BLaER1 treated with 17β-estradiol and CSF1 and Interleukin-3, amounts not matched to agents 10 nM and 100 nM (cell line): ENCODE results near the gene NTM.

ENCODE experiments used
- H3K27ac ChIP-seq, 11 experiments: shearing (Covaris generic); formaldehyde crosslinking; 2 replicates each; pipeline ENCODE4 v1.8.1; 2022
- H3K27me3 ChIP-seq, 11 experiments: shearing (Covaris generic); formaldehyde crosslinking; 2 replicates each; pipeline ENCODE4 v1.8.1; 2022
- H3K36me3 ChIP-seq, 11 experiments: shearing (Covaris generic); formaldehyde crosslinking; 2 replicates each; pipeline ENCODE4 v1.8.1; 2022
- H3K4me1 ChIP-seq, 10 experiments: shearing (Covaris generic); formaldehyde crosslinking; 2 replicates each; pipeline ENCODE4 v1.8.1; 2022
- H3K4me2 ChIP-seq, 11 experiments: shearing (Covaris generic); formaldehyde crosslinking; 2 replicates each; pipeline ENCODE4 v1.8.1; 2022
- H3K4me3 ChIP-seq, 10 experiments: shearing (Covaris generic); formaldehyde crosslinking; 2 replicates each; pipeline ENCODE4 v1.8.1; 2022
- H3K9ac ChIP-seq, 11 experiments: shearing (Covaris generic); formaldehyde crosslinking; 2 replicates each; pipeline ENCODE4 v1.8.1; 2022
- H3K9me3 ChIP-seq, 11 experiments: shearing (Covaris generic); formaldehyde crosslinking; replicated peaks in 1 of 11; 2 replicates each; pipeline ENCODE4 v1.8.1; 2022
- H4K20me1 ChIP-seq, 11 experiments: shearing (Covaris generic); formaldehyde crosslinking; 2 replicates each; pipeline ENCODE4 v1.8.1; 2022
- Cebpa-rat ChIP-seq, 11 experiments: shearing (Covaris generic); IDR thresholded peaks; 2 replicates each; pipeline ENCODE4 v1.8.1; 2022

The NTM gene

DNA sequence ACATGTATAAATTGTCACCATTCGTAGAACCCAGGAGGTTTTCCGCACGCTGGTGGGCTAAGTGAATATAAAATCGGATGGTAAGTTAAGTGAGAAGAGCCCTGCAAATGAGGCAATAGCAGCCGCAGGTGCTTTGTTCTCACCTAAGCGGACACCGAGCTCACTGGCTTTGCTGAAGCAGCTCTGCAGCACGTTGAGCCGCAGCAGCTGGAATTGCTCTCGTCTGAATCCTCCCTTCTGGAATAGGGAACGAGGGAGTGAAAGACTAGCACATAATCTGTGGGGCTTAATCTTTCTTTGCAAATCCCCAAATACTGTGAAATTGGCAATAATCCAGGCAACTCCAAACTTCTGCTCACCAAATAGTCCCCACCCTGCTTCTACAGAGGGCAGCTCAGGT is 488.1 kb downstream of the NTM start:
- peaks cover 0 to 9% (median 2%) of the 10 kb centered on the region in 10 experiments; a peak in 6 of 20 replicates for H3K4me1 ChIP-seq
- TF ChIP-seq Cebpa-rat (IDR thresholded peaks at IDR 0.05) = no peak

DNA sequence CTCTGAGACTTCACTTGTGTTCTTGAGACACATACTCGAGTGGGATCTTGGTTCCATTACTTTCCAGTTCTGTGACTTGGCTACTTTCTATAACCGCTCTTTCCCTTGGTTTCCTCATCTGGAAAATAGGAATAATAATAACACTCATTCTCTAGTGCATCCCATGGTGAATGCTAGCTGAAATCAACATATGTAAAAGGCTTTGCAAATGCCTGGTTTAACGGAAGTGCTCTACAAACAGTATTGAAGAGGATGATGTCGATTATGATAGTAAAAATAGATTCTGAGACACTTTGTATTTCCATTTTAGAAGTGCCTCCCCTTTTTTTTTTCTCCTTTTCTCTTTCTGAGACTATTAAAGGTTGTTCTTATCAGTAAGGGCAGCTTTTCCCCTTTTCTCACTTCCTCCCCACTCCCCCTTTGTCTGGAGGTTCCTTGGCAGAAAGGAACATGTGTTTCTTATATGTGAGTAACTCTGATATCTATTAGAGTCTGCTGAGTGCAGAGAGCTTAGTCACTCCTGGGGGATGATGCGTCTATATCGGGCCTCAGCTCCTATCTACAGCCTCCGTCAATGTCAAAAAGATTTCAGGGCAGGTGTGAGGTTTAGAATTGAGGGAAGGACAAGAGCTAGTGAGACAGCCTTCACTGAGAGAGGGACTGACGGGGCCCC is 489.3 kb downstream of the NTM start:
- no peaks in the 10 kb centered on the region for H3K9me3 ChIP-seq
- no peak for TF ChIP-seq Cebpa-rat (IDR thresholded peaks at IDR 0.05)
- no peaks in the 10 kb centered on the region for H3K27me3 ChIP-seq

More for the DNA sequence above, 488.1 kb downstream of the NTM start:
- no peak overlapping the region for H3K4me3 ChIP-seq
- no peaks in the 10 kb centered on the region for H3K9me3 ChIP-seq
- no peak overlapping the region for H3K9ac ChIP-seq
- H3K27me3 ChIP-seq = no peaks in the 10 kb centered on the region
- H3K4me2 ChIP-seq = no peak overlapping the region
- no peaks in the 10 kb centered on the region for H3K36me3 ChIP-seq
- no peak overlapping the region for H3K27ac ChIP-seq
- H4K20me1 ChIP-seq = no peaks in the 10 kb centered on the region

DNA sequence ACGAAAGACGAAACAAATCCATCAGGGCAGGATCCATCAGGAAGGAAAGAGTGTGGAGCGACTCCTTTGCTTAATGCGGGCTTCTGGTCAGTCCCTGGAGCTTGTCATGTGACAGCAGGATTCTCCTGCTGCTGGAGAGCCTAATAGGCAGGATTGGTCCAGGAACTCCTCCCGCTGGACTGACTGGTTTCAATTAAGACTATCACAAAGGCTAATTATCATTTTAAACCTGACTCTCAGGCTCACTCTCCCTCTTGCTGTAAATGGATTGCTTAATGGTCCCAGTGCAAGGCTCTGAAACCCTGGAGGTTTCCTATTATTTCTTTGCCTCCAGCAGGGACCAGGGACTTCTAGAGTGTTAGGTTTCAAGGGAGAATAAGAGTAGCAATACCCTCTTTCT is 493.8 kb downstream of the NTM start:
- Histone ChIP-seq H3K9me3 (no peaks in the 10 kb centered on the region), H3K4me3 (no peak overlapping the region), H4K20me1 (no peaks in the 10 kb centered on the region), H3K27me3 (no peaks in the 10 kb centered on the region), H3K9ac (no peak overlapping the region), H3K4me2 (no peak overlapping the region), H3K4me1 (peaks cover 4 to 19% (median 10%) of the 10 kb centered on the region in 10 experiments; a peak in 16 of 20 replicates), H3K27ac (no peak overlapping the region), H3K36me3 (no peaks in the 10 kb centered on the region)
- no peak for TF ChIP-seq Cebpa-rat (IDR thresholded peaks at IDR 0.05)

More for the DNA sequence above, 489.3 kb downstream of the NTM start:
- Histone ChIP-seq H3K4me1 (peaks cover 0 to 9% (median 2%) of the 10 kb centered on the region in 10 experiments; a peak in 6 of 20 replicates), H3K9ac (no peak overlapping the region), H3K27ac (no peak overlapping the region), H3K4me2 (peak overlapping the region in 3 of 11 experiments; percentile 1 to 20 (median 15); a peak in 2 of 22 replicates), H3K4me3 (no peak overlapping the region), H4K20me1 (no peaks in the 10 kb centered on the region), H3K36me3 (no peaks in the 10 kb centered on the region)

DNA sequence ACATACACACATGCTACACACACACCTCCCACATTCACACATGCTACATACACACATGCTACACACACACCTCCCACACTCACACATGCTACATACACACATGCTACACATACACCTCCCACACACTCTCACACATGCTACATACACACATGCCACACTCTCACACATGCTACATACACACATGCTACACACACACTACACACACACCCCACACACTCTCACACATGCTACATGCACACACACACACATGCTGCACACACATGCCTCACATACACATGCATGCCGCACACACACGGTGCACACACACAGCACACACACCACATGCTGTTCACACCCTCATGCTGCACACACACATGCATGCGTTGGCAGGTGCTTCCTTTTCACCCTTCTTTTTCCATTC is 495.4 kb downstream of the NTM start:
- Histone ChIP-seq H3K4me3 (no peak overlapping the region), H3K4me2 (peak overlapping the region in 4 of 11 experiments; percentile 36 to 49 (median 44); a peak in 7 of 22 replicates), H3K9ac (no peak overlapping the region), H3K9me3 (no peaks in the 10 kb centered on the region), H3K27me3 (no peaks in the 10 kb centered on the region), H3K36me3 (no peaks in the 10 kb centered on the region), H3K27ac (no peak overlapping the region), H3K4me1 (peaks cover 0 to 14% (median 8%) of the 10 kb centered on the region in 10 experiments; a peak in 15 of 20 replicates), H4K20me1 (no peaks in the 10 kb centered on the region)
- TF ChIP-seq Cebpa-rat (IDR thresholded peaks at IDR 0.05) = no peak

DNA sequence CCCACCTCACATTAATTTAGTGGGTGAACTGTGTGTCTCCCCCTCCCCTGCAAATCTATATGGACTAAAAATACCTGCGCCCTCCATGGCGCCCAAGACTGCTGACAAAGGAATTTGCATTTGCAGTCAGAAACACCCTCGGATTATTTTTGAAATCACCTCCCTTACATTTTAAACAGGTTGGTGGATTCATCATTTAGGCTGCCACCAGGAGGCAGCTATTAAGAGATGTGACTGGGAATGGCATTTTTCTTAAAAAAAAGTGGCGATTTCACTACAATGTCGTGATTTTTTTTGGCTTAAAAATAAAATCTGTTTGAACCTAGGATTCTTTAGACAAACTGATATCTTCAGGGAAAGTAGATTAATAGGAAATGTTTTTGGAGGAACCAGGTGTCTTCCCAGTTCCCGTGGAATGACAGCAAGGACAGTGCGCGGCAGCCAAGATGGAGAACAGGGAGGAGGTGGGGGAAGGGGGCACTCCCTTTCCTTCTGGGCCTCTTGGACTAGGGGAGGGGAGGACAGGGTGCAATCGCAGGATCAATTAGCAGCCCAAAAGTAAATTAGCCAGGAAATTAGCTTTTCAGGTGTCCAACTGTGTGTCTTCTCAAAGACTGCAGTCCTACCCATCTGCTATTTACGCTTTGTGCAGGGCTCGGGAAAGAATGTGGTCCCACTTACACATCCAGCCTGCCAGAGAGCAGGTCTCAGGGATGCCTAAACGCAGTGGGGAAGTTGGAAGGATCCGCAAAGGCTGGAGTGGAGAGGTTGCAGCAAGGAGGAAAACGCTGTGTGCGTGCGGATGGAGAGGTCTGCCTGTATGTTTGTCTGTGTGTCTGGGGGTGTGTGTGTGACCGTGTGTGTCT is 496.4 kb downstream of the NTM start:
- H3K4me3 ChIP-seq = no peak overlapping the region
- H3K4me1 ChIP-seq = peaks cover 0 to 14% (median 8%) of the 10 kb centered on the region in 10 experiments; a peak in 15 of 20 replicates
- H3K36me3 ChIP-seq = no peaks in the 10 kb centered on the region
- H3K4me2 ChIP-seq = peak overlapping the region in 4 of 11 experiments; percentile 36 to 49 (median 44); a peak in 7 of 22 replicates
- TF ChIP-seq Cebpa-rat (IDR thresholded peaks at IDR 0.05) = no peak
- no peaks in the 10 kb centered on the region for H3K27me3 ChIP-seq
- H3K27ac ChIP-seq = no peak overlapping the region
- no peaks in the 10 kb centered on the region for H3K9me3 ChIP-seq
- H3K9ac ChIP-seq = no peak overlapping the region
- no peaks in the 10 kb centered on the region for H4K20me1 ChIP-seq

DNA sequence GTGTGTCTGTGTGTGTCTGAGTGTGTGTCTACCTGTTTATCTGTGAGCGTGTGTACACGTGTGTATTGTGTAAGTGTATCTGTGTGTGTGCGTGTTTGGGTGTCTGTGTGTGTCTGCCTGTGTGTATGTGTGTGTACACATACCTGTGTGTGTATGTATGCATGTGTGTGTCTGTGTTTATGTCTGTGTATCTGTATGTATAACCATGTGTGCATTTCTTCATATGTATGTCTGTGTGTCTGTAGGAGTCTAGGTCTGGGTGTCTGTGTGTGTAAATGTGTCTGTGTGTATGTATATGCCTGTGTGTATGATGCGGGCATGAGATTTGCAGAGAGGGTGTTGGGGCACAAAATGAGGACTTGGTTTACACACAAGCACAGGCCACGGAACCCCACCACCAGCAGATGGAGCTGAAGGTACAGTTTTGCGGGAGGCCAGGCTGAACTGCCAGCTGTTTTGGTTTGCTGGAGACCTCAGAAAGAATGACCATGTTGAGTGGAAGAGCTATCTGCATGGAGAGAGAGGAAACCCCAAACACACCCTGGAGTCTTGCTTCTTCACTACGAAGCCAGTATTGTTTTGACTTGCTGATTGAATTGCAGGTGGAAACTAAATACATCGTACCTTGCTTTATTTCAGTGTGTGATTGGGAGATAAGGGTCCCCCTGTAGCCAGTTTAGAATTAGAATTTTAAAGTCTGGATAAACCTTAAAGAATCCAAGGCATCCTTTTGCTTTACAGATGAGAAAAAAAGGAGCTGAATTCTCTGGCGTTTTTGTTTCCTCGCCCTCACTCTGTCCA is 497.2 kb downstream of the NTM start:
- H3K9me3 ChIP-seq = no peaks in the 10 kb centered on the region
- H3K4me1 ChIP-seq = peaks cover 0 to 14% (median 8%) of the 10 kb centered on the region in 10 experiments; a peak in 15 of 20 replicates
- H3K9ac ChIP-seq = no peak overlapping the region
- H3K27me3 ChIP-seq = no peaks in the 10 kb centered on the region
- no peaks in the 10 kb centered on the region for H4K20me1 ChIP-seq
- H3K27ac ChIP-seq = no peak overlapping the region
- H3K4me3 ChIP-seq = no peak overlapping the region
- H3K4me2 ChIP-seq = no peak overlapping the region
- no peak for TF ChIP-seq Cebpa-rat (IDR thresholded peaks at IDR 0.05)
- no peaks in the 10 kb centered on the region for H3K36me3 ChIP-seq

DNA sequence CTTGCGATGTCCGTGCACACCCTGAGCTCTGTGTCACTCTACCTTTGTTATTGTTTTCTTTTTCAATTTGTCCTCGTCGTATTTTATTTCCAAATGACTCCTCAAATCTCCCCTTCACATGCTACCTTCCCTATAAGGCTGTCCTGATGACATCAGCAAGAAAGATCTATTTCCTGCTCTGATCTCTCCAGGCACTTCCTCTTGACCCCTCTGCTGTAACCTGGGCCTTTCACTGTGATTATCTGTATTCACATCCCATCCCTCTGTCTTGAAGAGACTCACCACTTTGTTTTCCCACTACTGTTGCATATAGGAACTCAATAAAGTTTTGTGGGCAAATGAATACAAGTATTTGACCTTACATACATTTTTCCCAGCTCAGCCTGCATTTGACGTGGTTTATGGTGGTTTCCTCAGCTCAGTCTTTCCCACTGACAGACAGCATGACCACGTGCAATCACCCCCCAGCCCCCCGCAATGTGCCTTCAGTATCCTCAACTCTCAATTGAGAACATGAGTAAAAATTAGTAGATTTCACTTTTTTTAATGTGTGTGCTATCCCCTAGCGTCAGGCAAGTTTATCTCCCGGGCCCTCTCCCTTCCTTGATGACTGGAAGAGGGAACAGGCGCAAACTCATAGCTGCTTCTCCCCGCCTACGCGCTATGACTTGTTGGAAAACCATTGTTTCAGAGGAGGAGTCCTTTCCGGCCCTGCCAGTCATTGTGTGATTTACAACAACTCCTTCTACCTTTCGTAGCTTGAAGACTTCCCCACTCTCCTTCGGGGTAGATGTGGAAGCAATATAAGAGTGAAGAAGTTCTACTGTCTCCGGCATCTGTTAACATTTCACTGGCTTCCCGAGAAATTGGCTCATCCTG is 498.5 kb downstream of the NTM start:
- Histone ChIP-seq H3K27ac (no peak overlapping the region), H3K4me3 (no peak overlapping the region), H3K9ac (no peak overlapping the region), H3K9me3 (no peaks in the 10 kb centered on the region), H4K20me1 (no peaks in the 10 kb centered on the region), H3K36me3 (no peaks in the 10 kb centered on the region), H3K4me2 (peak overlapping the region in 2 of 11 experiments; percentile 1 to 9; a peak in 2 of 22 replicates), H3K27me3 (no peaks in the 10 kb centered on the region), H3K4me1 (peaks cover 0 to 14% (median 8%) of the 10 kb centered on the region in 10 experiments; a peak in 15 of 20 replicates)
- no peak for TF ChIP-seq Cebpa-rat (IDR thresholded peaks at IDR 0.05)

DNA sequence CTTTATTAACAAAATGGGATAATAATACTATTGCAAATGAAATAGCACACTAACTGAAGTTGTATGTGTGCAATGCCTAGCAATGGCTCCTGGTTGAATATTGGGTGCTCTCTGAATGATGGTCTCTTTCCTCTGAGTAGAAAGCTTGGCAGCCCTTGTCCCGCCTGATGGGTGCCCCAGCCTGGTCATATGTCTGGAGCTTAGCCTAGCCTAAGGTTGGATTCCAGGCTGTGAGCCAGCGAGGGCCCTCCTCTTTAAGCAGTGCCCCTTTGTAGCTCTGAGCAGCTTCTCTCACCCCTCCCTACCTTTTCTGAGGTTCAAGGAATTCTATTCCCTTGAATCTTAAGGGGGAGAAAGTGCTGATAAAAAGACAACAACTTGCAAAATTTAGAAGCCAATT is 499.9 kb downstream of the NTM start:
- no peaks in the 10 kb centered on the region for H3K27me3 ChIP-seq
- no peak overlapping the region for H3K9ac ChIP-seq
- H3K36me3 ChIP-seq = no peaks in the 10 kb centered on the region
- no peaks in the 10 kb centered on the region for H3K9me3 ChIP-seq
- TF ChIP-seq Cebpa-rat (IDR thresholded peaks at IDR 0.05) = no peak
- H3K4me1 ChIP-seq = peaks cover 0 to 14% (median 8%) of the 10 kb centered on the region in 10 experiments; a peak in 15 of 20 replicates
- H3K4me2 ChIP-seq = no peak overlapping the region
- no peak overlapping the region for H3K4me3 ChIP-seq
- no peaks in the 10 kb centered on the region for H4K20me1 ChIP-seq
- H3K27ac ChIP-seq = no peak overlapping the region
